ENCODE results near the gene FCGR1A.
"Not testable (repeated sequence)": the region's sequence is repeated elsewhere in the genome, so short reads cannot be mapped to it uniquely, and the experiment has no call there.

DNA sequence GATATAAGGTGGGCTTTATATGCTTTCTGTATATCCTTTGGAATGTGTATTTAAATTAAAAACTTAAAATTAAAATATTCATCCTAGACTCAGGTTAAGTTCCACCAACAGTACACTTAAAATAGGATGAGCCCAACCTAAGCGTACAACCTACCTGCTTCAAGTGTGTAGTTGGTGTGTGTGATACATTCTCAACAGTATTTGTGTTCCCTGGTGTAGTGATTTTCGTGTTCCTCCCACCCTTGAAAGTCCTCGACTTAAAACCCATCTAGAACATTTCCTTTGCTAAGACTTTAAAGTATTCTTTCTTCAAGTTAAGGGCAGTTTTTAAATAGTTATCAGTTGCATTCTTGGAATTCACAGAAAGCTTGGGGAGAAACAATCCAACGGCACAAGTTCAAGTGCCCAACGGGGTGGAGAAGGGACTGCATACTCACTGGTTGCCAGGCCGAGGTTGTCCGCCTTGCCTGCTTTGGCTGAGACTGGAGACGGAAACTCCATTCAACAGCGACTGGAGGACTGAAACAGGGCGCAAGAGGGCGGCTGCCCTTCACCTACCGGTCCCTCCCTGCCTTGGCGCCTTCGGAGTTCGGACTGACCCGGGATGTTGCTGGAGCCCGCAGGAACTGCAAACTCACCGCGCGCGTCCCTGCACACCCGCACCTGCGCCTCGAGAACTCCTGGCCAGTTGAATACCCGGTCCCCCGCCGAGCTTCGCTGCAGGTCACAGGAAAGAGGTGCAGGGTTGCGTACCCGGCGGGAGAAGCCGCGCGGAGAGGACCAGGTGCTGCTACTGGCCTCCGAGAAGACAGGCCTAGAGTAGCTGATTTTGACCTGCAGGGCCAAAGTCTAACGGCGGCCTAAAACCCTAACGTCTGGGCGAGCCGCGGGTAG is 35.8 kb upstream of the FCGR1A start:
- TF ChIP-seq, protein P1, sequence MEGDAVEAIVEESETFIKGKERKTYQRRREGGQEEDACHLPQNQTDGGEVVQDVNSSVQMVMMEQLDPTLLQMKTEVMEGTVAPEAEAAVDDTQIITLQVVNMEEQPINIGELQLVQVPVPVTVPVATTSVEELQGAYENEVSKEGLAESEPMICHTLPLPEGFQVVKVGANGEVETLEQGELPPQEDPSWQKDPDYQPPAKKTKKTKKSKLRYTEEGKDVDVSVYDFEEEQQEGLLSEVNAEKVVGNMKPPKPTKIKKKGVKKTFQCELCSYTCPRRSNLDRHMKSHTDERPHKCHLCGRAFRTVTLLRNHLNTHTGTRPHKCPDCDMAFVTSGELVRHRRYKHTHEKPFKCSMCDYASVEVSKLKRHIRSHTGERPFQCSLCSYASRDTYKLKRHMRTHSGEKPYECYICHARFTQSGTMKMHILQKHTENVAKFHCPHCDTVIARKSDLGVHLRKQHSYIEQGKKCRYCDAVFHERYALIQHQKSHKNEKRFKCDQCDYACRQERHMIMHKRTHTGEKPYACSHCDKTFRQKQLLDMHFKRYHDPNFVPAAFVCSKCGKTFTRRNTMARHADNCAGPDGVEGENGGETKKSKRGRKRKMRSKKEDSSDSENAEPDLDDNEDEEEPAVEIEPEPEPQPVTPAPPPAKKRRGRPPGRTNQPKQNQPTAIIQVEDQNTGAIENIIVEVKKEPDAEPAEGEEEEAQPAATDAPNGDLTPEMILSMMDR (conservative IDR thresholded peaks at IDR 0.05): not testable (repeated sequence)
- TF ChIP-seq EZH2 (IDR thresholded peaks at IDR 0.05; ENCODE audit: low read depth): not testable (repeated sequence)
